Sciatic nerve (tissue), 2 donors: ENCODE results near the gene CCM2. TPM values are rescaled to one million over a fixed set of nuclear protein-coding genes. Genes with fewer than 3 reads are reported as not detected.

Experiments
- ATAC-seq: fragments of 200-7000 bp; cut with Tn5 transposase; one replicate; pipeline ENCODE4 v1.9.1; 2020; ENCODE audit warnings: mild to moderate bottlenecking, moderate library complexity
- DNase-seq: peaks from one replicate; pipeline ENCODE4 v3.0.0-alpha.2; 2020; ENCODE audit warnings: low spot score
- intact Hi-C: fragments of 100-400 bp; cut with DNase I; formaldehyde crosslinking; loops from one replicate; pipeline ENCODE4 v1.14.2; 2022
- total RNA-seq: library from RNA; stranded (reverse); fragmentation: NEBNext Ultra II Directional; extraction: Animal tissue kit (Norgen Biotek cat#: 25700); gene quantifications from one replicate; pipeline ENCODE4 v1.2.1, GENCODE V29; 2021
- donor health status: DM: no; HTN: no; CAD: no.
- donor health status: DM: no; HTN: no; CAD: no.

The CCM2 gene
- total RNA-seq, 1 donor from 2014 or later, result 42.9 TPM

DNA sequence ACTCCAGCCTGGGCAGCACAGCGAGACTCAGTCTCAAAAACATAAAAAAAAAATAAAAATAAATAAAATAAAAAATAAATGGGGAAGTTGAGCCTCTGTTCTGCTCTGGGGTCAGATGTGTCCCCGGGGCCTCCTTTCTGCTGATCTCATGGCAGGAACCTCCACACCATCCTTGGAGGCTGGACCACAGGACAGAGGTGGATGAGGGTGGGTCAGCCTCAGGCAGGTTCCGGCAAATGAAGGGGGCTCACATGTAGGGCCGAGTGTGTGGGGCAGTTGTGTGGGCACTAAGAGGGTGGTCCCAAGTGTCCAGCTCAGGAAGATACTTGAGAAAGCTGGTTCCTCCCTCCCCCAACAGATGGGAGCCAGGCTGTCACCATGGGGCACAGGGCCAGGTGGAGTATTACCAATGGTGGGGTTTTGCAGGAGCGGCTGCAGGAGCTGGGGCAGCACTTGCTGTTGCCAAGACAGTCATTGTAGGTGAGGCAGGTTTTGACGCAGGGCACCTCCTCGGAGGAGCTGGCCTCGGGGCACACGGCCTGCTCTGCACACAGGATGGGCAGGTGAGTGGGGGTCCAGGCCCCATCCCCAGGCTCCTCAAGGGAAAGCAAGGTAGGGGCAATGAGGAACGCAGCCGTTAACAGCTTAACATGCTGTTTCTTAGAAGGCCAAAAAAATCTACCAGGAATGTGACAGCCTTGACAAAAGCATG is 125.3 kb downstream of the CCM2 start:
- ATAC-seq (no peak), DNase-seq (no peak)
- intact Hi-C loops, result no loop called here

Other genes starting within 250 kb of the CCM2 start
- 637 TPM for gene PPIA, start 203.5 kb upstream of the CCM2 start, total RNA-seq
- gene H2AZ2, start 152.1 kb upstream of the CCM2 start, total RNA-seq, result 159 TPM
- gene PURB, start 114.7 kb upstream of the CCM2 start, total RNA-seq, result 27.6 TPM
- gene MYO1G, start 21.2 kb upstream of the CCM2 start, total RNA-seq, result 8.8 TPM
- gene NACAD, start 88.8 kb downstream of the CCM2 start, total RNA-seq, result 12.0 TPM
- 39.5 TPM for gene TBRG4, start 111.5 kb downstream of the CCM2 start, total RNA-seq
- 59.6 TPM for gene RAMP3, start 157.6 kb downstream of the CCM2 start, total RNA-seq